ENCODE data around the gene NDUFS1. TPM values are rescaled to one million over a fixed set of nuclear protein-coding genes. Genes with fewer than 3 reads are reported as not detected.

The NDUFS1 gene
- total and polyA plus RNA-seq, 4 donors, result 16.3 to 87.4 (median 60.5) TPM

DNA sequence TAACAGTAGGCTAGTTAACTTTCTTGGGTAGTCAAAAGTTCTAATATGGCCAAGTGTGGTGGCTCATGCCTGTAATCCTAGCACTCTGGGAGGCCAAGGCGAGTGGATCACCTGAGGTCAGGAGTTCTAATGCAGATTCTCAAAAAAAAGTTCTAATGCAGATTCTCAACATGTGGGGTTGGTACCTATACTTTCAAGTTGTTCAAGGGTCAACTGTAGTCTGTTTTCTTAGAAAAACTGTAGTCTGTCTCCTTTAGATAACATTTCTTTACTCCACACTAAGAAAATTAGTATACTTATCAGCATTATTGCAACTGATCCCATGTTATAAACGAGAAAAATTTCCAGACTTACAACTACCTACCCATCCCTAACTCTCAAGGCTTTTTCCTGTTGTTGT is 89.8 kb downstream of the NDUFS1 start:
- DNase-seq (no peak), ATAC-seq (ENCODE audit: insufficient read depth, low FRiP score) (no peak)
- Histone ChIP-seq H3K4me3 (no peak overlapping the region), H3K27me3 (ENCODE audit: control insufficient read depth in 3 of 3, insufficient read depth in 3 of 3, low read length in 2 of 3) (no peaks in the 10 kb centered on the region), H3K9ac (ENCODE audit: insufficient read depth in 1 of 2, low read length in 2 of 2) (no peak overlapping the region), H3K4me1 (ENCODE audit: control insufficient read depth in 5 of 5, insufficient read depth in 5 of 5, low read length in 5 of 5) (peaks cover 0 to 2% (median 0%) of the 10 kb centered on the region in 5 donors), H3K36me3 (ENCODE audit: control insufficient read depth in 4 of 4, insufficient read depth in 4 of 4, low read length in 4 of 4) (no peaks in the 10 kb centered on the region), H3K9me3 (ENCODE audit: control insufficient read depth in 4 of 4, insufficient read depth in 3 of 4, low read length in 3 of 4) (no peaks in the 10 kb centered on the region), H3K27ac (ENCODE audit: low read depth in 1 of 2, low read length in 1 of 2) (no peak overlapping the region)
- TF ChIP-seq, protein P1, sequence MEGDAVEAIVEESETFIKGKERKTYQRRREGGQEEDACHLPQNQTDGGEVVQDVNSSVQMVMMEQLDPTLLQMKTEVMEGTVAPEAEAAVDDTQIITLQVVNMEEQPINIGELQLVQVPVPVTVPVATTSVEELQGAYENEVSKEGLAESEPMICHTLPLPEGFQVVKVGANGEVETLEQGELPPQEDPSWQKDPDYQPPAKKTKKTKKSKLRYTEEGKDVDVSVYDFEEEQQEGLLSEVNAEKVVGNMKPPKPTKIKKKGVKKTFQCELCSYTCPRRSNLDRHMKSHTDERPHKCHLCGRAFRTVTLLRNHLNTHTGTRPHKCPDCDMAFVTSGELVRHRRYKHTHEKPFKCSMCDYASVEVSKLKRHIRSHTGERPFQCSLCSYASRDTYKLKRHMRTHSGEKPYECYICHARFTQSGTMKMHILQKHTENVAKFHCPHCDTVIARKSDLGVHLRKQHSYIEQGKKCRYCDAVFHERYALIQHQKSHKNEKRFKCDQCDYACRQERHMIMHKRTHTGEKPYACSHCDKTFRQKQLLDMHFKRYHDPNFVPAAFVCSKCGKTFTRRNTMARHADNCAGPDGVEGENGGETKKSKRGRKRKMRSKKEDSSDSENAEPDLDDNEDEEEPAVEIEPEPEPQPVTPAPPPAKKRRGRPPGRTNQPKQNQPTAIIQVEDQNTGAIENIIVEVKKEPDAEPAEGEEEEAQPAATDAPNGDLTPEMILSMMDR (IDR thresholded peaks at IDR 0.05; ENCODE audit: control extremely low read depth, extremely low read depth), result no peak
- WGBS, 2 donors, result 90 to 95% methylated on average over 2 of the region's 2 CpGs

DNA sequence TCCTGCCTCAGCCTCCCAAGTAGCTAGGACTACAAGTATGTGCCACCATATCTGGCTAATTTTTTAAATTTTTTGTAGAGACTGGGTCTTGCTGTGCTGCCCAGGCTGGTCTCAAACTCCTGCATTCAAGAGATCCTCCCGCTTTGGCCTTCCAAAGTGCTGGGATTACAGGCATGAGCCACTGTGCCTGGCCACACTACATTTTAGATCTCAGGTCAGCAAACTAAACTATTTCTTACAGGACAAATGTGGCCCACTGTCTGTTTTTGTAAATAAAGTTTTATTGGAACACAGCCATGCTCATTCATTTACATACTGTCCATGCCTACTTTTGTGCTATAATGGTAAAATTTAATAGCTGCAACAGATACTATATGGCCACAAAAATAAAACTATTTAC is 91.0 kb downstream of the NDUFS1 start:
- 96 to 98% methylated on average over 1 of the region's 1 CpG for WGBS, 2 donors
- no peaks in the 10 kb centered on the region for H3K36me3 ChIP-seq (ENCODE audit: control insufficient read depth in 4 of 4, insufficient read depth in 4 of 4, low read length in 4 of 4)
- TF ChIP-seq, protein P1 (IDR thresholded peaks at IDR 0.05; ENCODE audit: control extremely low read depth, extremely low read depth), result no peak
- no peak overlapping the region for H3K9ac ChIP-seq (ENCODE audit: insufficient read depth in 1 of 2, low read length in 2 of 2)
- DNase-seq (no peak), ATAC-seq (ENCODE audit: insufficient read depth, low FRiP score) (no peak)
- H3K4me3 ChIP-seq, result no peak overlapping the region
- no peaks in the 10 kb centered on the region for H3K27me3 ChIP-seq (ENCODE audit: control insufficient read depth in 3 of 3, insufficient read depth in 3 of 3, low read length in 2 of 3)
- H3K9me3 ChIP-seq (ENCODE audit: control insufficient read depth in 4 of 4, insufficient read depth in 3 of 4, low read length in 3 of 4), result no peaks in the 10 kb centered on the region
- H3K27ac ChIP-seq (ENCODE audit: low read depth in 1 of 2, low read length in 1 of 2), result no peak overlapping the region
- peaks cover 0 to 2% (median 0%) of the 10 kb centered on the region in 5 donors for H3K4me1 ChIP-seq (ENCODE audit: control insufficient read depth in 5 of 5, insufficient read depth in 5 of 5, low read length in 5 of 5)

Small RNAs within 50 kb of the gene (small RNA-seq; reads per million reads assigned to genes)
- gene RF00134 (ENCODE audit: low replicate concordance) (not detected), gene RF02271 (ENCODE audit: low replicate concordance) (not detected), gene SNORA41 (ENCODE audit: low replicate concordance) (not detected), gene SNORD51 (ENCODE audit: low replicate concordance) (0.23 reads per million, percentile 19 among the genes with 10 or more reads in this experiment)

Other genes with a start within 250 kb of the NDUFS1 start
- gene INO80D, start 73.3 kb downstream of the NDUFS1 start, total RNA-seq, result 10 to 100 TPM; 24.2 to 33.5 TPM
- 1 to 10 TPM; 1.9 to 3.2 TPM for gene INO80D, start 73.3 kb downstream of the NDUFS1 start, polyA plus RNA-seq
- gene EEF1B2, start 451 bp upstream of the NDUFS1 start, total RNA-seq, result 100 to 1,000 TPM; 217 to 409 TPM
- 100 to 1,000 TPM; 638 to 737 TPM for gene EEF1B2, start 451 bp upstream of the NDUFS1 start, polyA plus RNA-seq
- 10 to 100 TPM in 1 of 2 donors, 1 to 10 TPM in 1; 6.3 to 13.7 TPM for gene ZDBF2, start 115.2 kb upstream of the NDUFS1 start, total RNA-seq
- 1 to 10 TPM; 1.0 to 1.1 TPM for gene ZDBF2, start 115.2 kb upstream of the NDUFS1 start, polyA plus RNA-seq